CD14-positive monocyte (primary cell): ENCODE measurements around the gene MAP10. TPM values are rescaled to one million over a fixed set of nuclear protein-coding genes. Genes with fewer than 3 reads are reported as not detected.
A peak's percentile ranks its signal among the peaks of the same experiment; 100 is the strongest.

Source experiments
- DNase-seq, 3 donors: peaks; one replicate each; pipeline ENCODE4 v3.0.0-alpha.2; 2011 to 2022
- H2AFZ ChIP-seq: 2 replicates; pipeline ENCODE4 v1.6.0; 2012; ENCODE audit warnings: mild to moderate bottlenecking, low read depth, low read length, inconsistent platforms; ENCODE audit not compliant: insufficient read depth, poor library complexity, severe bottlenecking
- H3K27ac ChIP-seq, 2 donors: 1 replicate in 1 of 2; 2 replicates in 1 of 2; pipeline ENCODE4 v1.5.1; 2012 to 2013; ENCODE audit warnings: low read length in 2 of 2, control low read depth in 1 of 2, inconsistent platforms in 1 of 2, low read depth in 1 of 2, mild to moderate bottlenecking in 1 of 2
- H3K27me3 ChIP-seq, 2 donors: one replicate each; pipeline versions ENCODE4 v1.6.0 to v1.6.1; 2011 to 2013; ENCODE audit warnings: low read length in 2 of 2; ENCODE audit not compliant: control insufficient read depth in 2 of 2, insufficient read depth in 2 of 2
- H3K36me3 ChIP-seq, 2 donors: replicated peaks in 1 of 2; 1 replicate in 1 of 2; 2 replicates in 1 of 2; pipeline versions ENCODE4 v1.5.1 to v1.6.1; 2012 to 2013; ENCODE audit warnings: low read length in 2 of 2, control low read depth in 1 of 2, inconsistent platforms in 1 of 2, mild to moderate bottlenecking in 1 of 2; ENCODE audit not compliant: insufficient read depth in 2 of 2, control insufficient read depth in 1 of 2
- H3K4me1 ChIP-seq, 2 donors: 1 replicate in 1 of 2; 2 replicates in 1 of 2; pipeline versions ENCODE4 v1.5.1 to v1.6.1; 2012 to 2013; ENCODE audit warnings: low read length in 2 of 2, control low read depth in 1 of 2, inconsistent platforms in 1 of 2, mild to moderate bottlenecking in 1 of 2, moderate library complexity in 1 of 2; ENCODE audit not compliant: insufficient read depth in 2 of 2, control insufficient read depth in 1 of 2
- H3K4me2 ChIP-seq: replicated peaks from 2 replicates; pipeline ENCODE3; 2012; ENCODE audit warnings: low read length, moderate library complexity, mild to moderate bottlenecking; ENCODE audit not compliant: poor library complexity, severe bottlenecking; ENCODE audit errors: extremely low read depth
- H3K4me3 ChIP-seq, 3 experiments: fragments of 200-600 bp in 1 of 3; sonication (generic) in 1 of 3; replicated peaks in 1 of 3; 1 replicate in 2 of 3; 2 replicates in 1 of 3; pipeline ENCODE4 v1.5.1; 2011 to 2013; ENCODE audit warnings: low read length in 3 of 3, mild to moderate bottlenecking in 3 of 3, control low read depth in 2 of 3, low read depth in 2 of 3, inconsistent platforms in 1 of 3, moderate library complexity in 1 of 3
- H3K79me2 ChIP-seq: 2 replicates; pipeline ENCODE4 v1.6.0; 2012; ENCODE audit warnings: mild to moderate bottlenecking, control low read depth, inconsistent platforms, low read length, moderate library complexity; ENCODE audit not compliant: insufficient read depth
- H3K9ac ChIP-seq: 2 replicates; pipeline ENCODE4 v1.6.0; 2017; ENCODE audit warnings: low read length, mild to moderate bottlenecking; ENCODE audit not compliant: insufficient read depth, poor library complexity, severe bottlenecking
- H3K9me3 ChIP-seq, 2 donors: replicated peaks in 1 of 2; 1 replicate in 1 of 2; 2 replicates in 1 of 2; pipeline versions ENCODE4 v1.5.1 to v1.6.1; 2012 to 2013; ENCODE audit warnings: low read length in 2 of 2, control low read depth in 1 of 2; ENCODE audit not compliant: control insufficient read depth in 1 of 2, insufficient read depth in 1 of 2
- H4K20me1 ChIP-seq: 2 replicates; pipeline ENCODE4 v1.6.0; 2012; ENCODE audit warnings: mild to moderate bottlenecking, low read length, control low read depth, moderate library complexity; ENCODE audit not compliant: insufficient read depth
- H3K27ac Mint-ChIP-seq, 7 donors: one replicate each; pipeline ENCODE4 v1.8.0; 2020; ENCODE audit warnings: mild to moderate bottlenecking in 7 of 7, mixed read lengths in 7 of 7, moderate library complexity in 6 of 7, inconsistent platforms in 2 of 7
- H3K27me3 Mint-ChIP-seq, 3 donors: one replicate each; pipeline ENCODE4 v1.8.0; 2021 to 2022; ENCODE audit warnings: low read depth in 3 of 3, mild to moderate bottlenecking in 3 of 3, mixed read lengths in 3 of 3, moderate library complexity in 3 of 3, inconsistent platforms in 1 of 3
- H3K36me3 Mint-ChIP-seq, 2 donors: one replicate each; pipeline ENCODE4 v1.8.0; 2020; ENCODE audit warnings: mixed read lengths in 2 of 2, inconsistent platforms in 1 of 2, mild to moderate bottlenecking in 1 of 2
- H3K4me1 Mint-ChIP-seq: one replicate; pipeline ENCODE4 v1.8.0; 2020; ENCODE audit warnings: mild to moderate bottlenecking, mixed read lengths
- H3K4me3 Mint-ChIP-seq, 2 donors: one replicate each; pipeline ENCODE4 v1.8.0; 2020; ENCODE audit warnings: mild to moderate bottlenecking in 2 of 2, mixed read lengths in 2 of 2, moderate library complexity in 1 of 2
- H3K9me3 Mint-ChIP-seq, 7 donors: one replicate each; pipeline ENCODE4 v1.8.0; 2020 to 2022; ENCODE audit warnings: mixed read lengths in 7 of 7, mild to moderate bottlenecking in 6 of 7, moderate library complexity in 6 of 7, inconsistent platforms in 2 of 7
- WGBS: methylation state at CpG from one replicate; pipeline ENCODE4 v1.1.5; 2013; ENCODE audit warnings: missing lambda C conversion rate; ENCODE audit not compliant: insufficient coverage; 5-methylcytosine and 5-hydroxymethylcytosine counted together
- intact Hi-C, 2 donors: fragments of 100-400 bp; cut with micrococcal nuclease; formaldehyde crosslinking; loops; one replicate each; pipeline versions ENCODE4 v1.15.0 to v1.15.1; 2023
- polyA plus RNA-seq, 3 donors: library from polyadenylated mRNA; depleted of rRNA in 1 of 3; unstranded in 2 of 3; stranded (reverse) in 1 of 3; fragments of 300-500 nt in 2 of 3; fragments of >200 nt in 1 of 3; fragmentation: Illumina TruSeq in 2 of 3; gene quantifications; 1 replicate in 2 of 3; 2 replicates in 1 of 3; pipeline ENCODE4 v1.2.3, GENCODE V29; 2012 to 2021
- TF ChIP-seq, protein P1 (sequence below): fragments of 200-600 bp; IDR thresholded peaks from one replicate; pipeline ENCODE4 v1.8.0; 2022; ENCODE audit warnings: antibody characterized with exemption, mild to moderate bottlenecking

Gene MAP10
- polyA plus RNA-seq, 3 donors: 0.53 to 2.3 (median 1.1) TPM

DNA sequence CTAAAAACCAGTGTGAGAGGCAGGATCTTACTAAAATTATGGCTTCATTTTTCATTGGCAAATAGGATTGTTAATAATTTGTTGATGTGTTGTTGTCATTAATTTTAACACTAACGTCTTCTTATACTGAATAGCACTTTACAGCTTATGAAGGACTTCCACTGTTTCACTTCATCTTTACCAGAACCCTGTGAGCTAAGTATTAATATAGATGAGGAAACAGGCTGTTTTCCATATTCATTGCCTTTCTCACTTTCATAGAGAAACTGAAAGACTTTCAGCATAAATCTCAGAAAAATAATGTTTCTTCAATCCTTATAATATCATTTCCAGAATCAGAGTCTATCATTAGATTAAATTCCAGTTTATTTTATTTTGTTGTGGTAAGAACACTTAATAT lies 8.5 kb downstream of the MAP10 start:
- WGBS: no CpG with 5 or more reads among the region's 1 CpG
- H3K36me3 Mint-ChIP-seq: peaks cover 0 to 2% of the 10 kb centered on the region in 2 donors

DNA sequence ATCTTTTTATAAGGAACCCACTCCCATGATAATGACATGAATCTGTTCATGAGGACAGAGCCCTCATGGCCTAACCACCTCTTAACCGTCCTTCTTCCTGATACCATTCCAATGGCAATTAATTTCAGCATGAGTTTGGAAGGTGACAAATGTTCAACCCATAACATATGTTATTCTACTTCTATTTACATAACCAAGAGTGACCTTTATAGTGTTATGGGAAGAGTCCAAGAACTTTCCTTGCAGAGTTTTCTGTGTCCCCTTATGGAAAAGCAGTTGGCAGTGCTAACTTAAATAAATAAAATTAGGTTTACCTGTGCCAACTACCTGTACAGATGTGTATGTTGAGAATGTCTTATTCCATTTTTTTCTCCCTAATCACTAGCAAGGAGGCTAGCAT lies 11.1 kb downstream of the MAP10 start:
- peaks cover 0 to 3% (median 0%) of the 10 kb centered on the region in 7 donors for H3K9me3 Mint-ChIP-seq
- peaks cover 0 to 1% (median 0%) of the 10 kb centered on the region in 3 donors for H3K27me3 Mint-ChIP-seq
- peaks cover 10% of the 10 kb centered on the region for H3K4me1 Mint-ChIP-seq
- Histone ChIP-seq H3K9me3 (no peaks in the 10 kb centered on the region), H3K4me1 (peaks cover 0 to 4% of the 10 kb centered on the region in 2 donors), H3K27ac (no peak overlapping the region), H4K20me1 (no peaks in the 10 kb centered on the region), H3K4me2 (no peak overlapping the region), H3K36me3 (no peaks in the 10 kb centered on the region), H3K9ac (no peak overlapping the region), H3K79me2 (no peaks in the 10 kb centered on the region), H3K27me3 (no peaks in the 10 kb centered on the region), H2AFZ (no peak overlapping the region), H3K4me3 (no peak overlapping the region)
- no peak overlapping the region for H3K4me3 Mint-ChIP-seq
- no CpG with 5 or more reads among the region's 1 CpG for WGBS
- peaks cover 0 to 2% of the 10 kb centered on the region in 2 donors for H3K36me3 Mint-ChIP-seq
- no peak overlapping the region for H3K27ac Mint-ChIP-seq
- TF ChIP-seq, protein P1, sequence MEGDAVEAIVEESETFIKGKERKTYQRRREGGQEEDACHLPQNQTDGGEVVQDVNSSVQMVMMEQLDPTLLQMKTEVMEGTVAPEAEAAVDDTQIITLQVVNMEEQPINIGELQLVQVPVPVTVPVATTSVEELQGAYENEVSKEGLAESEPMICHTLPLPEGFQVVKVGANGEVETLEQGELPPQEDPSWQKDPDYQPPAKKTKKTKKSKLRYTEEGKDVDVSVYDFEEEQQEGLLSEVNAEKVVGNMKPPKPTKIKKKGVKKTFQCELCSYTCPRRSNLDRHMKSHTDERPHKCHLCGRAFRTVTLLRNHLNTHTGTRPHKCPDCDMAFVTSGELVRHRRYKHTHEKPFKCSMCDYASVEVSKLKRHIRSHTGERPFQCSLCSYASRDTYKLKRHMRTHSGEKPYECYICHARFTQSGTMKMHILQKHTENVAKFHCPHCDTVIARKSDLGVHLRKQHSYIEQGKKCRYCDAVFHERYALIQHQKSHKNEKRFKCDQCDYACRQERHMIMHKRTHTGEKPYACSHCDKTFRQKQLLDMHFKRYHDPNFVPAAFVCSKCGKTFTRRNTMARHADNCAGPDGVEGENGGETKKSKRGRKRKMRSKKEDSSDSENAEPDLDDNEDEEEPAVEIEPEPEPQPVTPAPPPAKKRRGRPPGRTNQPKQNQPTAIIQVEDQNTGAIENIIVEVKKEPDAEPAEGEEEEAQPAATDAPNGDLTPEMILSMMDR: no peak
- no peak for DNase-seq
- intact Hi-C loops: no loop called here

More for the DNA sequence above, 8.5 kb downstream of the MAP10 start:
- no peak overlapping the region for H2AFZ ChIP-seq
- no peaks in the 10 kb centered on the region for H3K36me3 ChIP-seq
- H3K79me2 ChIP-seq: no peaks in the 10 kb centered on the region
- no peaks in the 10 kb centered on the region for H3K27me3 ChIP-seq
- peaks cover 0 to 1% (median 1%) of the 10 kb centered on the region in 3 donors for H3K27me3 Mint-ChIP-seq
- H3K27ac Mint-ChIP-seq: no peak overlapping the region
- H3K9me3 ChIP-seq: no peaks in the 10 kb centered on the region
- peaks cover 0 to 3% (median 0%) of the 10 kb centered on the region in 7 donors for H3K9me3 Mint-ChIP-seq
- peak in 1 of 3 donors; percentile 4 for DNase-seq
- H3K4me1 Mint-ChIP-seq: peaks cover 18% of the 10 kb centered on the region
- no peaks in the 10 kb centered on the region for H4K20me1 ChIP-seq
- H3K4me3 ChIP-seq: no peak overlapping the region
- TF ChIP-seq, protein P1: no peak
- peaks cover 0 to 4% of the 10 kb centered on the region in 2 donors for H3K4me1 ChIP-seq
- intact Hi-C loops: no loop called here
- H3K4me2 ChIP-seq: no peak overlapping the region
- H3K27ac ChIP-seq: no peak overlapping the region
- no peak overlapping the region for H3K9ac ChIP-seq
- no peak overlapping the region for H3K4me3 Mint-ChIP-seq
